Brain microvascular endothelial cell (primary cell): ENCODE measurements around the gene BCL6B.
"Not testable (repeated sequence)": the region's sequence is repeated elsewhere in the genome, so short reads cannot be mapped to it uniquely, and the experiment has no call there.

Experiments used
- DNase-seq: peaks from one replicate; pipeline ENCODE4 v3.0.0-alpha.2; 2020
- H3K27ac ChIP-seq: fragments of 250-450 bp; sonication (Bioruptor Pico); 2 replicates; pipeline ENCODE4 v1.5.1; 2020; ENCODE audit warnings: mild to moderate bottlenecking, moderate library complexity
- H3K27me3 ChIP-seq: fragments of 250-450 bp; sonication (Bioruptor Pico); replicated peaks from 2 replicates; pipeline ENCODE4 v1.5.1; 2020; ENCODE audit warnings: mild to moderate bottlenecking
- H3K36me3 ChIP-seq: fragments of 250-450 bp; sonication (Bioruptor Pico); replicated peaks from 2 replicates; pipeline ENCODE4 v1.5.1; 2020; ENCODE audit warnings: mild to moderate bottlenecking
- H3K4me3 ChIP-seq: 2 replicates; pipeline ENCODE4 v1.5.1; 2011; ENCODE audit warnings: low read depth, mild to moderate bottlenecking, control low read depth, low read length, moderate library complexity
- CTCF ChIP-seq: IDR thresholded peaks from 2 replicates; pipeline ENCODE4 v1.5.1; 2011; ENCODE audit warnings: low read depth, mild to moderate bottlenecking, moderate library complexity, low read length, control low read depth, inconsistent platforms; ENCODE audit errors: missing control alignments
- in situ Hi-C: cut with HindIII; loops from 2 replicates; pipeline ENCODE4 v1.10.0; 2017; ENCODE audit warnings: low sequenced_read_pairs, low pct_ligation_motif_present

The BCL6B gene

GRCh38 chr17:7047566-7047965 lies 24.7 kb downstream of the BCL6B start:
- in situ Hi-C loops: no loop called here
- peaks cover 23% of the 10 kb centered on the region for H3K27me3 ChIP-seq
- no peak for DNase-seq
- no peaks in the 10 kb centered on the region for H3K36me3 ChIP-seq
- H3K27ac ChIP-seq: no peak overlapping the region
- TF ChIP-seq CTCF: no peak
- no peak overlapping the region for H3K4me3 ChIP-seq

DNA sequence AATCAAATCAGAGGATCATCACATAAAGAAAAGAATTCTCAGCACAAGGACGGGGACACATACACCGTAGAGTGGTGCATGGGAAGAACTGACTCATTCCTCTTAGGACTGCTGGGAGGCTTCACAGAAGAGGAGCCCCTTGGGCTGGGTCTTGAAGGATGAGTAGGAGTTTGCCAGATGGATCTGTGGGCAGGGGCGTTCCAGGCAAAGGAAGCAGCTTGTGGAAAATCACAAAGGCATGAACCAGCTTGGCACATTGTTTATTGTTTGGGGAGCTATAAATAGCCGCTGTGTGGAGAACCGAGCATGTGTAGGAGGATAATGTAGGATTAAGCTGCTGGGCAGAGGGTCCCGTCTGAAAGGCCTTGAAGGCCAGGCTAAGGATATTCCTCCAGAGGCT lies 26.1 kb downstream of the BCL6B start:
- no peak overlapping the region for H3K27ac ChIP-seq
- no peak for DNase-seq
- H3K36me3 ChIP-seq: no peaks in the 10 kb centered on the region
- in situ Hi-C loops: no loop called here
- TF ChIP-seq CTCF: no peak
- H3K4me3 ChIP-seq: no peak overlapping the region
- H3K27me3 ChIP-seq: peaks cover 9% of the 10 kb centered on the region

- not testable (repeated sequence) for H3K27ac ChIP-seq, H3K27me3 ChIP-seq, H3K36me3 ChIP-seq, DNase-seq, H3K4me3 ChIP-seq
- in situ Hi-C loops: loop anchor here (25.0 kb wide), 1 partner anchor 137 kb away; the partner anchor contains the start of gene ASGR1
Observed at GRCh38 chr17:7050583-7050982, 27.7 kb downstream of the BCL6B start.

GRCh38 chr17:7056386-7056785 lies 33.5 kb downstream of the BCL6B start:
- Histone ChIP-seq H3K27me3 (no peaks in the 10 kb centered on the region), H3K27ac (no peak overlapping the region), H3K4me3 (no peak overlapping the region), H3K36me3 (no peaks in the 10 kb centered on the region)
- DNase-seq: no peak
- no peak for TF ChIP-seq CTCF
- in situ Hi-C loops: loop anchor here (25.0 kb wide), 1 partner anchor 131 kb away; the partner anchor contains the start of gene ASGR1

- no peaks in the 10 kb centered on the region for H3K27me3 ChIP-seq
- peak; percentile 30 for DNase-seq
- TF ChIP-seq CTCF: no peak
- no peaks in the 10 kb centered on the region for H3K36me3 ChIP-seq
- in situ Hi-C loops: loop anchor here (25.0 kb wide), 1 partner anchor 128 kb away; the partner anchor contains the start of gene ASGR1
- peak overlapping the region; percentile 19 for H3K27ac ChIP-seq
- H3K4me3 ChIP-seq: no peak overlapping the region
Observed at GRCh38 chr17:7058831-7059447, 36.1 kb downstream of the BCL6B start.

DNA sequence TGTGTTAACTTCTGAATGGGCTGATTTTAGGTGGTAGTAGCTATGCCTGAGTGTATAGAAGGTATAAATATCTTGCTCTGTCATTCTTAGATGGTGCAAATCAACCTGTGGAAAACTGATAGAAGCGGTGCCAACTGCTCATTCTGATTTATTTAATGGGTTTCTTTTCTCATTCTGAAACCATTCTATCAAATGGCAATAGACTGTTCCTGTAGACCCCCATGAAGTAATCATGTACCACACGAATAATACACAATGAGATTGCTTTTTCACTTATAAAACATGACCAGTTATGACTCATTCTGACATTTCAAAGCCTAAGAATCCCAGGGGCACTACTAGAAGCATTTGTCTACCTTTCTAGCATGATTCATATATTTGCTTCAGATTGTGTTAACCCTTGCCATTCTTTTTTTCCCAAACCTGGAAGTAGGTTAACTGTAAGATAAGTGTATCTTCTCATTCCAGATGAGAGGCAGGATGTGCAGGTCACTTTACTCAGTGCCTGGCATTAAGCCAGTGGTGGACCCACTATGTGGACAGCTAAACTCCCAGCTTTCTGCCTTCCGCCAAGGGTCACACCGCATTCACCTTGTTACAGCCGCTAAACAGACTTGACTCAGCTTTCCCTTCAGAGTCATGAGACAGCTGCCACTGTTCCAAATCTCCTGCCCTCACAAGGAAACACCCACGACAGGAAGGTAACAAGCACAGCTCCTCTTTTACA lies 37.5 kb downstream of the BCL6B start:
- DNase-seq: peak; percentile 60
- Histone ChIP-seq H3K27me3 (no peaks in the 10 kb centered on the region), H3K36me3 (no peaks in the 10 kb centered on the region), H3K27ac (no peak overlapping the region), H3K4me3 (no peak overlapping the region)
- in situ Hi-C loops: loop anchor here (25.0 kb wide), 1 partner anchor 127 kb away; the partner anchor contains the start of gene ASGR1
- no peak for TF ChIP-seq CTCF
